HG03066 (cell line): ENCODE measurements around the gene PMM1.

Experiments
- ATAC-seq: cut with Tn5 transposase; IDR thresholded peaks from one replicate; pipeline ENCODE4 v1.9.1; 2021; ENCODE audit warnings: low read depth; ENCODE audit not compliant: unreplicated experiment

PMM1 gene

DNA sequence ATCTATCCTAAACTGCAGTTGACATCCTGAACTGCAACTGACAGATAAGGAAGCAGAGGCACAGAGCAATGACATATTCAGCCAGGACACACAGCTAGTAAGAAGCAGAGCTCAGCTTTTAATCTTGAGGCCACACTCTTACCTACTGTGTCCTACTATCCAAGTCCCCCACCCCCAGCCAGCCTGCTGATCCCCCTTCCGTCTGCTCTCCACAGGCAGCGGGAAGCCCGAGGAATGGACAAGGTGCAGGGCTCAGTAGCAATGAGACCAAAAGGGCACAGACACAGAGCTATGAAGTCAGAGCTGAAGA is 49.7 kb downstream of the PMM1 start:
- no peak for ATAC-seq

DNA sequence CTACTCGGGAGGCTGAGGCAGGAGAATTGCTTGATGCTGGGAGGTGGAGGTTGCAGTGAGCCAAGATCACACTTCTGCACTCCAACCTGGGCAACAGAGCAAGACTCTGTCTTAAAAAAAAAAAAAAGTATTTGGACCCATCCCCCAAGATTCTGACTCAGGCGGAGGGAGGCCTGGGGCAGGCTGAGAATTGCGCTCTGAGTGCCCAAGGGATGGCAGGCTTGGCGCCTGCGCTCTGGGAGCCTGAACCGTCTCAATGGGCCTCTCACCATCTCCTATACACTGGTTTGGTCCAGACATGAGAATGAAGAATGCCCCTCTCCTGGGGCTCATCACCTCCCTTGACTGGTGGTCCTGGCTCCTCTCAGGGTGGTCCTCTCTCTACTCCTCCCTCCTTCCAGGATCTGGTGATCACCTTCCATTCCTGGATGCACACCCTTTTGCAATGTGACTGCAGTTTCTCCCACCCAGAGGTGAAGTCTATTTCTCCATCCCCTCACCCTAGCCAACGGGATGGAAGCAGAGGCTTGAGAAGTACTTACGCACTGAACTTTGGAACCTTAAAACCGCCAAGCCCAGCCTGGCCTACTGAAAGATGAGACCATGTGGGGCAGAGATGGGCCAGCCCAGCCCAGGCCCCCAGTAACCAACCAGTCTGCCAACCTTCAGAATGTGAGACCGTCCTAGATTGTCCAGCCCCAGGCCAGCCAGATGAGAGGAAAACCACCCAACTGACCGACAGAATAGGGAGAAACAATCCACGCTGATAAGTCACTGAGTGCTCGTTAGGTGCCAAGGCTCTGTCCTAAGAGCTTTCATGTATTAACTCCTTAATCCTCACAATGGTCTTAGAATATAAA is 50.3 kb downstream of the PMM1 start:
- no peak for ATAC-seq

GRCh38 chr22:41538583-41538982 is 51.1 kb downstream of the PMM1 start:
- ATAC-seq, result no peak

- ATAC-seq, result no peak
Observed at GRCh38 chr22:41537203-41537602, 52.4 kb downstream of the PMM1 start.

- ATAC-seq, result no peak
Observed at GRCh38 chr22:41535244-41535643, 54.4 kb downstream of the PMM1 start.

DNA sequence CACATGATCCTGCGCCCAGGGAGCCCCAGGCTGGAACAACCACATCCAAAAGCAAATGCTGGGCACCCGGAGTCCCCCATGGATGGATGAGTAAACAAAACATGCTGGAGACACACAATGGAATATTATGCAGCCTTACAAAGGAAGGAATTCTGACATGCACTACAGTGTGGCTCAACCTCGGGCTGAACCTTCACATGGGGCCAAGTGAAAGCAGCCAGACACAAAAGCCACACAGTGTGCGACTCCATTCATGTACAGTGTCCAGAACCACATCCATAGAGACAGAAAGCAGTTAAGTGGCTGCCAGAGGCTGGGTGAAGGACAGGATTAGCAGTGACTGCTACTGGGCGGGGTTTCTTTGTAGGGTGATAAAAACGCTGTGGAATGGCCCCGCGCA is 55.4 kb downstream of the PMM1 start:
- no peak for ATAC-seq

DNA sequence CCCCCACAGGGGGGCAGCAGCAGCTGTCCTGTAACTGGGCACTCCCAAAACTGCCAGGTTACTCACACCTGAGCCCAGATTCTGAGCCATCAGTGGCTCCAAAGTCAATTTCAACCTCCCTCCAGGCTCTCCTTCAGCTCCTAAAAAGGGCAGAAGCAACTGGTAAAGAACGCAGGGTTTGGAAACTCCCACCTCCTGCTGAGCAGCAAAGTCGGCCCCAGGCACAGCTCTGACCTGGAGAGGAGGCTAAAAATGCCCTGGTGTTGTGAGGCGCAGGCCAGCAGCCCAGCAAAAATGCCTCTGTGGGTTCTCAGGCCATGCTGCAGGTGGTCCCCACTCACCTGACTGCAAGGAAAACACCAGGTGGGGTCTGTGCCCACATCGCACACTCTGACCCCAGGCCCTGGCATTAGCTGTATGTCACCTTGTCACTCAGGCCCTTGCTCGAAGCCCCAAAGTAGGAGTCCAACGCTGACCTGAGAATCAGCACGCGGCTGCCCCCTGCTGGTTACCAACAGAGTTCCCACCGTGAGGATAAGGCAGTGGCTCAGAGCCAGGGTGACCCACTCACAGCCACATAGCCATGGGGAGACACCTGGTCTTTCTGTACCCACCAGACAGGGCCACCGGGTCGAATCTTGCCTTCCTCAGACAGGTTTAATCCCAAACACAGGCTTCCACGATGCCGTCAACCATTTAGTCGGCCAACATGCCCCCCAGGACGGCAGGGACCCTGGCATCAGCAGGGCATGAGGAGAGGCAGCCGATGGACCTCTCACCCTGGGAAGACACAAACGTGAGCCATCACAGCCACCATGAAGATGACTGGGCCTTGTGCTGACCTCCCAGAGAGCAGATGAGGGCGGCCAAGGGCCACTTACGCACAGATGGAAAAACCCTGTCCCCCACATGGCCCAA is 56.5 kb downstream of the PMM1 start:
- no peak for ATAC-seq

- no peak for ATAC-seq
Observed at GRCh38 chr22:41531715-41532477, 57.7 kb downstream of the PMM1 start.

DNA sequence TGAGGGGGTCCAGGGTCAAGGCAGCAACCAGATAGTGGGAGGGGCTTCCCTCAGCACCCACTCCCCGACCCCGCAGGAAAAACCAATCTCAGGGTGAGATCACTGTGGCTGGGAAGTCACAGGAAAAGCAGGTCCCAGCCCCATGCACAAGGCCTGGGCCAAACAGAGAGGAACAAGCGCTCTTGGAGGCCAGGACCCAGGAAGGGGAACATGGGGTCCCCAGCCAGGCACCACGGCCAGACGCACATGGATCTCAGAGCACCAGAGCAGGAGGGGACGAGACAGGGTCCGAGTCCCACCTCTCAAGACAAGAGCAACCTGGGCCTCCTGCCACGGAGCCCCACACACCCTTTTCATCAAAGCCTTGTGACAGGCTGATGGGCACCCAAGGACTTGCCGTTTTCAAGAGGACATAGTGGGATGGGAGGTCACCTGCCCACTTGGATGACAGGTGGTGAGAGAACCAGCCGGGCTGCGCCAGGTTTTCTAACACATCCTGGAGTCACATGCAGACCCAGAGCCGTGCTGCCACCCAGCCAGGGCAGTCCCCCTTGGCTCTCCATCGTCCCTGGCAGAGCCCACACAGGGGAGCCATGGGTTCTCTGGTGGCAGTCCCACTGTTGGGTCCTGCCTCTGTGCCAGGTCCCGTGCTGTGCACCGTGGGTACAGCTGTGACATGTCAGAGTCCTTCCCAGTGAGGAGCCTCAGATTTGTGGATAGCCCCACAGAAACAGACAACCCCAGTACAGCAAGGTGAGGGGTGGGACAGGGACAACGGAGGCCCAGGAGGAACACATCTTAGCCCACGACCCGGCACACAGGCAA is 58.5 kb downstream of the PMM1 start:
- ATAC-seq, result no peak

DNA sequence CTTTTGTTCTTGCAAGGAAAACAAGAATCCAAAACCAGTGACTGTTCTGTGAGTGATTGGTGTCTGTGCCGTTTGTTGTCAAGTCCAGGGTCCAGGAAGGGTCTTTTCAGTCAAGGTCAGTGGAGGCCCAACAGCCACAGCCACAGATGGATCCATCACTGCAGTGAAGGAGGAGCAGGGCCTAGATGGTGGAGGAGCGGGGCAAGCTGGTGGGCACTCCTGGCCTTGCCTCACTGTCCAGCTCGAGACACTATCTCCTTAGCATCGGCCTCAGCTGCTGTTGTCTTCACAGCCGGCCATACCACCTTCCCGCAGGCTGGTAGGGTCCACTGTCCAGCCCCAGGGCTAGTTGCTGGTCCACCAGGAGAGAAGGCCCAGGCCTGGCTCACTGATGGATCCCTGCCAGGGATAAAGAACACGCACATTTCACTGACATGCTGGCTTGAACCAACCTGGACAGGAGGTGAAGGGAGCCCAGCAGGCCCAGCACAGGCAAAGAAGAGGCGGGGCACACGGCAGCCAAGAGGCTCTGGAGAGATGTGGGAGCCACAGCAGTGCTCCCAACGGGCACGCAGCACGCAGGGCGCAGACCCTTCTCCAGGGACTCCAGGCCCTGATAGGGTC is 60.6 kb downstream of the PMM1 start:
- ATAC-seq, result no peak

GRCh38 chr22:41528132-41528766 is 61.4 kb downstream of the PMM1 start:
- no peak for ATAC-seq
